Measurements from ENCODE around the gene PITPNC1.
"Not testable (repeated sequence)": the region's sequence is repeated elsewhere in the genome, so short reads cannot be mapped to it uniquely, and the experiment has no call there.

PITPNC1 gene

GRCh38 chr17:67467500-67468455 lies 90.7 kb downstream of the PITPNC1 start:
- no peak for DNase-seq

- no peak for DNase-seq
Measured at GRCh38 chr17:67469208-67469980, 92.3 kb downstream of the PITPNC1 start.

GRCh38 chr17:67470163-67470562 lies 93.1 kb downstream of the PITPNC1 start:
- DNase-seq = no peak

DNA sequence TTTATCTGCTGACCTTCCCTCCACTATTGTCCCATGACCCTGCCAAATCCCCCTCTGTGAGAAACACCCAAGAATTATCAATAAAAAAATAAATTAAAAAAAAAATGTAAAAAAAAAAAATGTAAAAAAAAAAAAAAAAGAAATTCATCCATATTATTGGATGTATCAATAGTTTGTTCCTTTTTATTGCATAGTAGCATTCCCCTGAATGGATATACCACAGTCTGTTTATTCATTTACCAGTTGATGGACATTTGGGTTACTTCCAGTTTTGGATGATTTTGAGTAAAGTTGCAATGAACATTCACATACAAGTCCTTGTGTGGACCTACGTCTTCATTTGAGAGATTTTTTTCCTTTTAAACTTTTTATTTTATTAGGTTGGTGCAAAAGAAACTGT lies 94.0 kb downstream of the PITPNC1 start:
- no peak for DNase-seq

DNA sequence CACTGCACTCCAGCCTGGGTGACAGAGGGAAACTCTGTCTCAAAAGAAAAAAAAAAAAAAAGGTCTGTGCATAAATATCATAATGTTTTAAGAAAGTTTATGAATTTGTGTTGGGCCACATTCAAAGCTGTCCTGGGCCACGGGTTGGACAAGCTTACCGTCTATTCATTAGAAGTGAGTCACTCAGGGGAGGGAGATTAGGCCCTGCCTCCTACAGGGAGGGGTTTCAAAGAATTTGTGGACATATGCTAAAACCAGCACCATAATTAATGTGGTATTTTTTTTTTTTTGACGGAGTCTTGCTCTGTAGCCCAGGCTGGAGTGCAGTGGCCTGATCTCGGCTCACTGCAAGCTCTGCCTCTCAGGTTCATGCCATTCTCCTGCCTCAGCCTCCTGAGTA lies 95.5 kb downstream of the PITPNC1 start:
- not testable (repeated sequence) for DNase-seq

- DNase-seq = no peak
Measured at GRCh38 chr17:67474081-67474661, 97.1 kb downstream of the PITPNC1 start.

- DNase-seq = peak; percentile 68
Measured at GRCh38 chr17:67475161-67475937, 98.3 kb downstream of the PITPNC1 start.

DNA sequence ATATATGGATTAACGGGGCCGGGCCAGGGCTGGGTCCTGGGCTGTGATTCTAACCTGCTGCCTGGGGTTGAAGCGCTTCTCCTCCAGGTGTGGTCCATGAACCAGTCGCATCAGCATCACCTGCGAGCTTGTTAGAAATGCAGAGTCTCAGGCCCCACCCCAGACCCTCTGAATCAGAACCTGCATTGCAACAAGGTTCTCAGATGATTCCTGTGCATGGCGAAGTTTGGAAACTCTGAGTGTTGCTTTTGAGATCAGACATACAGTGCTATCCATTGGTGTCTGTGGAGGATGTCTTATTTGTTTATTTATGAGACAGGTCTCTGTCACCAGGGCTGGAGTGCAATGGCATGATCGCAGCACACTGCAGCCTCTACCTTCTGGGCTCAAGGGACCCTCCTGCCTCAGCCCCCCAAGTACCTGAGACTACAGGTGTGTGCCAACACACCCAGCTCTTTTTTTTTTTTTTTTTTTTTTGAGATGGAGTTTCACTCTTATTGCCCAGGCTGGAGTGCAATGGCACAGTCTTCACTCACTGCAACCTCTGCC lies 99.8 kb downstream of the PITPNC1 start:
- no peak for DNase-seq

DNA sequence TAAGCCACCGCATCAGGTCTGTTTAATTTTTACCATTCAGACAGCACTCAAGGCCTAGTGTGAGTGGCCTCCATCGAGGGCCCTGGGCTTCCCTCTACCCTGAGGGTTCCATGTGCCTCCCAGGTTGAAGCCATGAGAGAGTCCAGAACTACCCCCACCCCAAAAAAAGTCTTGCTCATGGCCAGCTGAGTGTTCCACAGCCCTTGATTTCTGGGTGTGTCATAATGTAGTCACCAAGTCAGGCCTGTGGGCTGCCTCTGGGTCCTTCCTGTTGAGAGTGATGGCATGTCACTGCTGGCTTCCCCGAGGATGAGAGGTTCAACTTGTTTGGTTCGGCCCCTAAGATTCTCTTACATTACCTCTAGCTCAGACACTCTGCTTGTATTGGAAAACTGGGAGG lies 100.6 kb downstream of the PITPNC1 start:
- no peak for DNase-seq

GRCh38 chr17:67478401-67479041 lies 101.4 kb downstream of the PITPNC1 start:
- DNase-seq = no peak

DNA sequence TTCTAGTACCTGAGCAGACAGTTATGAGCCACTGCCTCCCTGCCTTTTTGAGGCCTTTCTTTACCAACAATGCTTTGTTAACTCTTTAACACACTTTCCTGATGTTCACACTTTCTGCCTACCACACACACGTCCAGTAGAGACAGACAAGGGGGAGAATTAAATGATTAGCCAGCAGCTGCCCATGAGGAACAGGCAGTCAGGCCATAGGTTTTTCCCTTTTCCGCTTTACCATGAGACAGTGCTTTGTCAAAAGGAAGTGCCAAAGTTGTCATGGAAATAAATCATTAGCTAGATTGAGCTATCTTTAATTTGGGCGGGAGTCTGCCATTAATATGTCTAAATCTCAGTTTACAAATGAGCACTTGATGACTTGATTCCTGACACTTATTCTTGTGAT lies 102.1 kb downstream of the PITPNC1 start:
- no peak for DNase-seq

DNA sequence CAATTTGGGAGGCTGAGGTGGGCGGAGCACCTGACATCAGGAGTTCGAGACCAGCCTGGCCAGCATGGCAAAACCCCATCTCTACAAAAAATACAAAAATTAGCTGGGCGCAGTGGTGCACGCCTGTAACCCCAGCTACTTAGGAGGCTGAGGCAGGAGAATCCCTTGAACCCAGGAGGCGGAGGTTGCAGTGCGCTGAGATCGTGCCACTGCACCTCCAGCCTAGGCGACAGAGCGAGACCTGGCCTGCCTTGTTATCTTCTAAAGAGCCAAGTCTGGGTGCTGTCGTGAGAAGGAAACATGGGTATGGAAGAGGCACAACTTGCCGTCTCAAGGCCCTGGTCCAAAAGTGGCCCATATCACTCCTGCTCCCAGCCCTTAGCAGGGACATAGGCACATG lies 103.9 kb downstream of the PITPNC1 start:
- DNase-seq = not testable (repeated sequence)

DNA sequence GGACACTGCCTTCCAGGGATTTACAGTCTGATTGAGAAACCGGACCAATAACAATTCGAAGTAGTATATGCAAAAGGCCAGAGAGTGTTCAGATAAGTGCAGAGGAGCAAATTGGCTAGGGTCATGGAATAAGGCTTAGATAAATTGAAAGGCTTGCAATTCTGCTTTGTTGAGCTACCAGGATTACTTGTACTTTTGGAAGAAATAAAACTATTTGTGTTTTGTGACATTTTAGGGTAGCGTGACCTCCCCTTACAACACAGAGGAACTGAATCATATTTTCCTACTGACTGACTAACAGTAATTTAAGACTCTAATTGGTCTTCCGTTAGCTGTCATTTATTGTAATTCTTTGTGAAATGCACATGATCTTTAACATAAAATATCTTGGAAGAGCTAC lies 104.7 kb downstream of the PITPNC1 start:
- no peak for DNase-seq

- no peak for DNase-seq
Measured at GRCh38 chr17:67482764-67483163, 105.7 kb downstream of the PITPNC1 start.

DNA sequence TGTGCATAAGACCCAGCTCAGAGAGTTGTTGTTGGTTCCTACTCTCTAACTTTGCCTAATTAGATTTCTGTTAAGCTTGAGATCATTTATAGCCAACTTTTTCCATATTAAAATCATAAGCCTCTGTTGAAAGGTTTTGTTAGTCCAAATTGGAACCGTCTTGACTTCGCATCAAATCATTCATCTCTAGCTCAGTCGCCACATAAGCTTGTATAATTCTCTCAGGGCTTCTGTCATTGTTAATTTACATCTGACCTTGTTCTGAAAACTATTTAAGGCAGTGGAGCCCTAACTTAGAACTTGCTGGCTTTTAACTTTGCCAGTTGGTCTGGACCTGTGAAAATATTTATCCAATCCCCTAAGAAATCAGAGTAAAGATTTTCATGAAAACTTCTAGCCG lies 107.2 kb downstream of the PITPNC1 start:
- no peak for DNase-seq

- DNase-seq = no peak
Measured at GRCh38 chr17:67485666-67486065, 108.6 kb downstream of the PITPNC1 start.

DNA sequence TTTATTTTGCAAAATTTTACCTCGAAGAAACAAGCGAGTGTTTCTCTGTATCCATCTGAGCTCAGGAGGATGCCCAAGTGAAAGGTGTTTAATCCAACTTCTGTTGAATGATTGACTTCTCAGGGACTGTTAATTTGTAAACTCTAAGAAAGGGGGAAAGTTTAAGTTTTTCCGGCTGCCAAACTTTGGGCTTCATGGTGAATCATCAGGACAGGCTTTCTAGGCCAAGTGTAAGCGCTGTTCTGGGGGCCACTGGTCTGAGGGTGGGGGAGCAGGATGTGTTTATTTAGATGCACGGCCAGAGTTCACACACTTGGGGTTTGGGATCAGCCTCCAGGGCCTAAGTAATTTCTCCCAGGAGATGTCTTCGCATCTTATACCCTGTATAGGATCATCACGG lies 110.4 kb downstream of the PITPNC1 start:
- no peak for DNase-seq

- no peak for DNase-seq
Measured at GRCh38 chr17:67488161-67488560, 111.1 kb downstream of the PITPNC1 start.

DNA sequence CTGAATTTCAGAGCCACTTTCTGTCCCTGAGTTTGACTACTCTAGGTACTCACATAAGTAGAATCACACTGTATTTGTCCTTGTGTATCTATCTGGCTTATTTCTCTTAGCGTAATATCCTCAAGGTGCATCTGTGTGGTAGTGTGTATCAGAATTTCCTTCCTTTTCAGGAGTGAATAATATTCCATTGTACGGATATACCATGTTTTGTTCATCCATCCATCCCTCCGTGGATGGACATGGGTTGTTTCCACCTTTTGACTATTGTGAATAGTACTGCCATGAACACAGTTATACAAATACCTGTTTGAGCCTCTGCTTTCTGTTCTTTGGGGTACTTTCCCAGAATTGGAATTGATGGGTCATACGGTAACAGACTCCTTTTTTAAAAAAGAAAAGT lies 111.7 kb downstream of the PITPNC1 start:
- no peak for DNase-seq

- DNase-seq = no peak
Measured at GRCh38 chr17:67489273-67489672, 112.2 kb downstream of the PITPNC1 start.

DNA sequence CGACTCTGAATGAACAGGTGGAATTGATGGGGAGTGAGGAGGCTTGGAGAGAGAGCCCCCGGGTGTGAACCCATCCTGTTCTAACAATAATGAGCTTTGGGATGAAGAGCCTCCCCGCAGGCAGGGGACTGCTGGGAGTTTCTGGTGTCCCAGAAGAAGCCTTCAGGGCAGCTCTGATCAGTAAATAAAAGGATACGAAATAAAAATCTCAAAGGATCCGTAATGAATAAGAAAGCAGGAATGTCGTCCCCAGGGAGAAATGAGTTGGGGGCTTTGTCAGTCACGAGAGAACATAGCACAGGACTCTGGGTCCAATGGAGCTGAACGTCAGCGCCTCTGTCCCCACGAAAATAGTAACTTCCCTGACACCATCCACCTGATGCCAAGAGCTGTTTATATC lies 113.4 kb downstream of the PITPNC1 start:
- no peak for DNase-seq

All from effector CD8-positive, alpha-beta T cell (primary cell).